GM18951 (cell line): Measurements from ENCODE around the gene CDC42BPB.

Experiments
- POLR2A ChIP-seq: IDR thresholded peaks from 4 replicates; pipeline ENCODE4 v1.6.1; 2011; ENCODE audit warnings: mild to moderate bottlenecking; ENCODE audit not compliant: insufficient read length, insufficient read depth; ENCODE audit errors: extremely low read depth
- in situ Hi-C: fragments of 300-500 bp; cut with MboI; formaldehyde crosslinking; loops from one replicate; pipeline ENCODE4 v1.12.0; 2022; ENCODE audit warnings: low sequenced_read_pairs, mixed read lengths, inconsistent platforms; ENCODE audit not compliant: unreplicated experiment

CDC42BPB gene

GRCh38 chr14:103057372-103058163 lies at the start of gene CDC42BPB:
CDC42BPB (minus strand) TSS chr14:103057549; CDS start chr14:103057173, 376 bp downstream.
- in situ Hi-C loops = no loop called here
- peak; percentile 54 for TF ChIP-seq POLR2A

GRCh38 chr14:103105580-103106150 lies 48.3 kb upstream of the CDC42BPB start:
- in situ Hi-C loops = no loop called here
- TF ChIP-seq POLR2A = no peak

GRCh38 chr14:103104654-103105452 lies 47.5 kb upstream of the CDC42BPB start:
- TF ChIP-seq POLR2A = no peak

GRCh38 chr14:103104389-103104653 lies 47.0 kb upstream of the CDC42BPB start:
- no peak for TF ChIP-seq POLR2A
- in situ Hi-C loops = no loop called here

More at GRCh38 chr14:103104654-103105452, 47.5 kb upstream of the CDC42BPB start:
- in situ Hi-C loops = no loop called here

- in situ Hi-C loops = no loop called here
- TF ChIP-seq POLR2A = no peak
Observed at GRCh38 chr14:103103461-103104388, 46.4 kb upstream of the CDC42BPB start.

GRCh38 chr14:103102689-103103260 lies 45.4 kb upstream of the CDC42BPB start:
- TF ChIP-seq POLR2A = no peak
- in situ Hi-C loops = no loop called here

- in situ Hi-C loops = no loop called here
- TF ChIP-seq POLR2A = no peak
Observed at GRCh38 chr14:103101963-103102688, 44.8 kb upstream of the CDC42BPB start.

- no peak for TF ChIP-seq POLR2A
- in situ Hi-C loops = no loop called here
Observed at GRCh38 chr14:103101257-103101962, 44.1 kb upstream of the CDC42BPB start.

GRCh38 chr14:103100281-103101121 lies 43.2 kb upstream of the CDC42BPB start:
- TF ChIP-seq POLR2A = no peak
- in situ Hi-C loops = no loop called here

GRCh38 chr14:103099733-103100280 lies 42.5 kb upstream of the CDC42BPB start:
- in situ Hi-C loops = no loop called here
- TF ChIP-seq POLR2A = no peak
